Skin epidermis (tissue), 12 donors: ENCODE data around the gene ATP4B.

Source experiments
- H3K27ac ChIP-seq, 21 experiments: fragments of 200-600 bp; sonication (generic) in 11 of 21; one replicate each; pipeline ENCODE4 v1.5.0; 2020; ENCODE audit warnings: mild to moderate bottlenecking in 3 of 21, inconsistent platforms in 2 of 21, moderate library complexity in 2 of 21
- H3K4me3 ChIP-seq, 7 experiments: fragments of 200-600 bp; sonication (generic) in 2 of 7; one replicate each; pipeline ENCODE4 v1.5.0; 2020; ENCODE audit warnings: inconsistent platforms in 2 of 7, mild to moderate bottlenecking in 2 of 7, moderate library complexity in 1 of 7

Gene ATP4B

DNA sequence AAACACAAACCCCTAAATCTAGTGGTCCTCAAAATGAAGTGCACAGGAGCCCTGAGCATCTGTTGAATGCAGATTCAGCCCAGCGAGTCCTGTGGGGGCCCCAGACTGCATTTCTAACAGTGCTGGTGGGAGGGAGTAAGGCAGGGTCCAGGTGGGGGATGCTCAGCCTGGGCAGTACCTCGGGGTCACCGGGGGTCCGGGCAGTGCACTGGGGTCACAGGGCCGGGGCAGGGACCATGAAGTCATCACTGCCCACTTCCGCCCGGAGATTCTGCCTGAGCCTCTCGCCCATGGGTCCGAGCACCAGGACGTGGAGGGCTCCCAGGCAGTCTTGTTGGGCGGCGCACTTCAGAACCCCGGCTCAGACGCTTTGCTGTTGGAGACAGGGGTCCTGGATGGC is 838 bp upstream of the ATP4B start:
- Histone ChIP-seq H3K27ac (no peak overlapping the region), H3K4me3 (no peak overlapping the region)

DNA sequence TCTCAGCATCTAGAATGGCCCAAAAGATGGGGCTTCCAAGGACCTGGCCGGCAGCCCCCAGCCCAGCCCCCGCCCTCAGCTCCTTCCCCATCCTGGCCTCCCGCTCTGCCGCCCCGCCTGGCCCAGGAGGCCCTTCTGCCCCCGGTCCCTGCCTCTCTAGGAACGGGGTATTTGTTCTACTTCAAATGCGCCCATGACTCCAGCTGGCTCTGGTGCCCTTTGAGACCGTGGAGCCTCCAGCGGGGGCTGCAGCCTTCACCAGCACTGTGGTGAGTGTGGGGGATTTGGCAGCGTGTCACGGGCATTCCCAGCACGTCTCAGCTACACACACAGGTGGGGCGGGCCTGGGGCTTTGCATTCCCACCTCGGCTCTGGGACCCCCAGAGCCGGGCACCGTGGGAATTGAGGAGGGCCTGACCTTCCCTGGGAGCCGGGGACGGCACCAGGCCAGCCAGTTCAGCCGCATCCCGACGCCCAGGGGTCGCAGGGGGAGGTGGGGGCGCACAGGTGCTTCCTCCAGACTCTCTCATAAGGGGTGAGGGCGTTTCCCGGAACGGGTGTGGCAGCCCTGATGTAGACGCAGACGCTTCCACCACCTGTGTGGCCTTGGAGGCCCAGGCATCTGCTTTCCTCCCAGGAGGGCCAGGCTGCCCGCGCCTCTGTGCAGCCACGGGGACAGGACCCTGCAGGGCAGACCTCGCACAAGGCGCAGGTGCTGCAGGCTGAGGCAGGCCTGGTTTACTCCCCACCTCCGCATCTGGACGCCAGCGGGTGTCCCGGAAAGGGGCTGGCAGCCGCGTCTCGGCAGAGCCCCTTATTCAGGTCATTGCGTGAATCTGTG is 947 bp downstream of the ATP4B start:
- no peak overlapping the region for H3K4me3 ChIP-seq
- no peak overlapping the region for H3K27ac ChIP-seq

DNA sequence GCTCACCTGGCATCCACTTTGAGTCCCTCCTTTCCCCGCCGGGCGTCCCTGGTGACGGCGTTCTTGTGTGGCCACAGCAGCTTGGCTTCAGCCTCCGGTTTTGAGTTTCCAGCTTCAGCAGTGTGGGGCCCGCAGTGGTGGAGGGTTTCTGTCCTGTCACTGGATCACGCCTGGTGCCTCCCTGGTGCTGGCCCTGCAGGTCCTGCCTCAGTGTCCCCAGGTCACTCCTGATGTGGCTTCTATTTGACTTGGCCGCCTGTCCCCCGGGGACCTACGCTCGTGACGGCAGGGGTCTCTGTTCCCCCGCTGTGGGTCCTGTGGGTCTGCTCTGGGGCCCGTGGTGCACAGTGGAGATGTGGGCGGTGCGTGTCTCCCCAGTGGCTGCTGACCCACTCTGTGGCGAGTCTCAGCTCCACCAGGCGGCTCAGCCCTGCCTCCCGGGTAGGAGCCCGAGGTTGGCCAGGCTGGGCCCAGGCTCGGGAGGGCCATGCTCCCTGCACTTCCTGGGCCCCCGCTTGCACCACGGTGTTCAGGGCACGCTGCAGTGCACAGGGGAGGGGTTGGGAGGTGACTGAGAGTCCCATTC is 1.9 kb downstream of the ATP4B start:
- Histone ChIP-seq H3K4me3 (no peak overlapping the region), H3K27ac (no peak overlapping the region)

DNA sequence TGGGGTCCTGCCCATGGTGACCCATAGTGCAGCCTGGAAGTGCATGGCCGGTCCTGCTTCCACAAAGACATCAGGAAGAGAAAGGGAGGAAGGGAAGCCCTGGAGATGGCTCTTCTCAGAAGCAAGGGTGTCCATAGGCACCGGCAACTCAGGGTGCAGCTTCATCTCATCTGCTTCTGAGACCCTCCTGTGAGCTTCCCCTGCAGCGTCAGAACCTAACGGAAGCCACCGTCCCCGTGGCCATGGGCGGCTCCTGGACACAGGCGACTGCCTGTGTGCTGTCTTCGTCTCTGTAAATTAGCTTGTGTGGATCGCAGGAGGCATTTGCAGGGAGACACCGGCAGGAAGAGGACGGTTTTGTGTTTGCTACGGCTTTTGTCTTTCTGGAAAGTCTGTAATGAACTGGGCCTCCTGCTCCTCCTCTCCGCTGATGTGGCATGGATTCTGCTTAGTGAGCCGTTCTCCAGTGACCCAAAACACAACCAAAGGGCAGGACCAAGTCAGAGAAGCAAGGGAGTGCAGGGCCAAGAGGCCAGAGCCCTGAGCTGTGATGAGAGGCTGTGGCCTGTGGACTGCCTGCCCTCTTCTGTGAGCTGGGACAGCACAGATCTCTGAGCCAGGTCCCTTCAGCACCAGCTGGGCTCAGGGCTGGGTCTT is 2.5 kb downstream of the ATP4B start:
- H3K4me3 ChIP-seq: no peak overlapping the region

DNA sequence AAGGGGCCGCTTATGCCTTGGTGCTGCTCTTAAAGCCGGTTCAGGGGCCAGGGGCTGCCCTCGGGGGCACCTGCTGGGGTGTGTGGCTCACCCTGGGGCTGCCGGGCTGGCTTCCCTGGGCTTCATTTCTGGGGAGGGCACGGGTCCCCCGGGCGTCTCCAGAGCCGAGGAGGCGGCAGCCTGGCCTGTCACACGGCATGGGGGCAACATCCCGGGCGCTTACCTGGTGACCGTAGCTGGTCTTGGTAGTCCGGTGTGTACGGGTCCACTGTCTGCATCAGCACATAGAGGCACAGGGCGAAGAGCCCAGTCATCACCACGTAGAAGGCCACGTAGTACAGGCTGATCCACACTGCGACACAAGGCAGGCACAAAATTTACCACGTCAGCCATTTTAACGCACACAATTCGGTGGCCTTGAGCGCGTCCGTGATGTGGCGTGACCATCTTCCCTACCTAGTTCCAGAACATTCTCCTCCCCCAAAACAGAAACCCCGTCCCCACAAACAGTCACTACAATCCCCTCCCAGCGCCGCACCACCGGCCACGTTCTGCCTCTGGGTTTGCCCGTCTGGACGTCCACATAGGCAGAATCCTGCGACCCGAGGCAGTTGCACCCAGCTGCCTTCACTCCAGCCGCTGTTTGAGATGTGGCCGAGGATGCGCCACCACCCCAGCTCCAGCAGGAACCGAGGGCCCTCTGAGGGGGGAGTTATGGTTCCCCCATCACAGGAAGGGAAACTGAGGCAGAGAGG is 3.2 kb downstream of the ATP4B start:
- Histone ChIP-seq H3K4me3 (no peak overlapping the region), H3K27ac (no peak overlapping the region)

More for the DNA sequence above, 2.5 kb downstream of the ATP4B start:
- H3K27ac ChIP-seq: no peak overlapping the region

DNA sequence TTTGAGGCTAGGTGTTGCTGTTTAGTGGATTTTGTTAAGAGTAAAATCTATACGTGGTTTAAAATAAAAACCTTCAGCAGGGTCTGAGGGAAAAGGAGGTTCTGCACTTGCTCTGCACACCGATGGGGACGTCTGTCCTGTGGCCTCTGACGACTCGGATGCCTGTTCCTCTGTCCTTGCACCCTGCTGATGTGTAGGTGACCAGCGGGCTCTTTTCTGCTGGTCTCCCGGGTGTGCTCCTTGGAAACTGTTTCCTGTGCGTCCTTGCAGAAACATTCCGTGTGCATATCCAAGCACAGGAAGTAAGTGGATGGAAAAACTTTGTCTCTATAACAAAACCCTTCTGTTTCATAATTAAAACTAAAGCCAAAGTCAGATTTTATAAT is 3.8 kb downstream of the ATP4B start:
- no peak overlapping the region for H3K27ac ChIP-seq
- no peak overlapping the region for H3K4me3 ChIP-seq

DNA sequence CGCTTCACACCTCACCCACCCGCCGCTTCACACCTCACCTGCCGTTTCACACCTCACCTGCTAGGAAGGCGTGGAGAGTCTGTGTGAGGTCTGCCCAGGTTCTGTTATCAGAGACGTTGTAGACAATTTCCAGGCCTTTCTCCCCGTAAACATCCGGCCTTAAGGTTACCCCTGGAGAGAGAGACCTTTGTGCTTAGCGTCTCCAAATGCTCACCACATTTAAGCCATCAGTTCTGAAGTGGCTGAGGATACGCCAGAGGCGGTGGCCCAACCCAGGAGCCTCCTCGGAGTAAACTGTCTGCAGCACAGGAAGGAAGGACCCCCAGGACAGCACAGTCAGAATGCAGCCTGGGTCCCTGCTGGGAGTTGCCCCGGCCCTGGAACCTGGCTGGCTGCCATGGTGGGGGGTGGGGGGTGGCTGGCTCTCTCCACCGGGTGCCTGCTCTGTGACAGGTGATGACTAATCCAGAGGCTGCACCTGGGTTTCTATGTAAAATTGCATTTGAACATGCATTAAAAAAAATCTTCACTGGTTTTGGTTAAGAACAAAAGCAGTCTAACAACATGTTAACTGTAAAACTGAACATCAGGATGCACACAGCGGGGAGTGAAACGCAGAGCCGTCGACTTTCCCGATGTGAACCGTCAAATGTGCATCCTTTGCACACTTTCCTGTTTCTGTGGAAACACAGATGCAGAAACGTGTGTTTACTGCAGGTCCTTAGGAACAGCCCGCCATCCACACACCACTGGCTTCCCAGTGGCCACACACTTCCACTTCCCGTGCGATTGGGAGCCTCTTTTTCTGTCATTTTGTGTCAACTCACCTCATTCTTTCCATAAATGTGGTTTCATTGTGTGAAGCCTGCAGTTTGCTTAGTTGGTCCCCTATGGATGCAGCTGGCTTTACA is 4.5 kb downstream of the ATP4B start:
- Histone ChIP-seq H3K4me3 (no peak overlapping the region), H3K27ac (no peak overlapping the region)

DNA sequence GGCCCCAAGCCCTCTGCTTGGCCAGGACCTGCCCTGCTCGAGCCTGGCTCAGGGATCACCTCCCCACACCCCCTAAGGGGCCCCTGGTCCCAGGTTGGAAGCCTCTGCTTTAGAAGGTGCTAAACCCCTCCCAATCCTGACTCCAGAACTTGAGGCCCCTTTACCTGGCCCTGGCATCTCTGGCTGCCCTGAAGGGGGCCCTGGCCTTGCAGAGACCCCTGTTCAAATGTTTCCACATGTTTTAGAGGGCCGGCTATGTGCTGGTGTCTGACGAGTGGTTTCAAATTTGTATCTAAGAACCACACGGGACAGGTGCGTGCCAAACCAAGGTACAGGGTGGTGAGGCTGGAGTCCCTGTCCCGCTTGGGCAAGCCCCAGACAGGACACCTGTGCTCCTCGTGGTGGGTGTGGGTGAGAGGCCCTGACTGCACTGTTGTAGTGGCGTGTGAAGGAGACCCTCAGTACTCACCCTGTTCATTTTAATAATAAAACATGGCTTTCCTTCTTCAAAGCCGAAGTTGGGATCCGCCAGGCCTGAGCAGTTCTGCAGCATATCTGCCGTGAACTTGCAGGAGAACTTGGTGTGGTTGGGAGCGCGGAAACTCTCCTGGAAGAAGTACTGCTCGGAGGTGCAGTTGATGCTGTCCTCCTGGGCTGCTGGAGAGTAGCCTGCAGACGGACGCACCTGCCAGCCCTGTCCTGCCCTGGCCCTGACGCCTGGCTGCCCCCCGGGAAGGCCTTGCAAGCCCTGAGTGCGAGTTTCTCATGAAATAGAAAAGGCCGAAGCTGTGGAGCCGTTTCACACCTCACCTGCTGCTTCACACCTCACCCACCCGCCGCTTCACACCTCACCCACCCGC is 5.4 kb downstream of the ATP4B start:
- no peak overlapping the region for H3K27ac ChIP-seq
- no peak overlapping the region for H3K4me3 ChIP-seq

DNA sequence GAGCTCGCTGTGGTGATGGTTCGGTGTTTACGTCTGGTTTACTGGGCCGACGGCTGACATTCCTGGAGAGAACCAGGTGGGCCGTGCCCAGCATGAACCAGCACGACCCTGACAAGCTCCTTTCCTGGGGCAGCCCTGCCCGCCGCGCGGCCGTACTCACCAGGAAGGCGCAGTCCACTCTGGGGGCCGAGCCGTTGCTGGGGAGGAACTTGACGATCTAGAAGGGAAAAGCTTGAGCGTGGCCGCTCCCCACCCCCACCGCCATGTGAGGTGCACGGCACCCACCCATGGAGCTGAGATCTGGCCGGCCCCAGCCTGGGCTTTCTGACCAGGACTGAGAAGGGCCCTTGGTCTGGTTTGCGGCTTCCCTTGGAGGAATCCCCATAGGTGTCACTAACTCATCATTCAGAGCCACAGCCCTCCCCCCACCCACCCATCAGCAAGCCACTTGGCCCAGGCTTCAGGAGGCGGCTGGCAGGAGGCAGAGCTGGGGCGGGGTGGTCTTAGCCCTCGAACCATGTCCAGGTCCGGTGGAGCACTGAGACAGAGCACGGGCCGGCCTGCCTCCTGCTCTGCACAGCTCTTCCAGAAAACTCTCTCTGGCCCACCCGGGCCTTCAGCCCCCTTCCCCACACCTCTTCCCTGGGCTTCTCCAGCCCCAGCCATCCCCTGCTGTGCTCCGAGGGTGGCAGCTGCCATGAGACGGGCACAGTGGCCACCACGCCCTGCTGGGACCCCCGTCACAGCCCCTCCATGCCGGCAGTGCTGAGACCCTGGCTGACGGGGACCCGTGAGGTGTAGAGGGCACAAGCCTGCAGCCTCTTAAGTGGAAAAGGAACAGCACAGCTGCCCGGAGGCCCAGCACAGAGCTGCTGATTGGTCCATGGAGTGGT is 6.2 kb downstream of the ATP4B start:
- no peak overlapping the region for H3K27ac ChIP-seq
- no peak overlapping the region for H3K4me3 ChIP-seq

DNA sequence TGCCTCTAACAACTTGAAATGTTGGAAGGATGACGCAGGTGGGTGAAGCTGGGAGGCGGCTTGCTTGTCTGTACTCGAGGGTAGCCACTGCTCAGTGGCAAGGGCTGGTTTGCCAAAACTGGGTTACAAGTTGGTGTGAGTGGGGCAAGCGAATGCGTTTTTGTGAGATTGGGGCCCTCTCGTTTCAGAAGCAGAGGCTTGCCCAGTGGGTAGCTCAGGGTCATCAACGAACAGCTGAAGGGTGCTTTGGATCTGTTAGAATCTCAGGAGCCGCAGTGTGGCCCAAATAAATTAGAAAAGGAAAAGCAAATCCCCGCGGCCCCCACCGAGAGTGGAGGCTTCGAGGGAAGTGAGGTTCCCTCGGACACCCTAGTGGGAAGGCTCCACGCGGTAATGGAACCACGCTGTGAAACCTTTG is 7.3 kb downstream of the ATP4B start:
- Histone ChIP-seq H3K27ac (no peak overlapping the region), H3K4me3 (no peak overlapping the region)

DNA sequence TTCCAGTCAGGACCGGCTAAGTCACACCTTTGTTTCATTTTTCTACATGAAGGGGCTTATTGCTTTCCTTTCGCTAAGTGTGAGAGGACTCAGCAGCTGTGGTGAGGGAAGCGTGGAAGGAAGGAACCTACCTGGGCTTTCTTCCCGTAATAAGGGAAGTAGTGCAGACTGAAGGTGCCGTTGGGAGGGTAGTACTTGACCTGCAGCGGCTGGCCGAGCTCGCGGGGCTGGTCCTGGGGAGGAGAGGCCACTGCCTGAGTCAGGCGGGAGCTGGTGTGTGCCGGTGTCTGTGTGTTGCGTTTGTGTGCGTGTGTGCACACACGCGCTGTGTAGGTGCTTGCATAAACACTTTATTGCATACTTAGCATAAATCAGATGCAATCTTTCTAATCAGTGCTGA is 7.7 kb downstream of the ATP4B start:
- no peak overlapping the region for H3K4me3 ChIP-seq
- no peak overlapping the region for H3K27ac ChIP-seq

DNA sequence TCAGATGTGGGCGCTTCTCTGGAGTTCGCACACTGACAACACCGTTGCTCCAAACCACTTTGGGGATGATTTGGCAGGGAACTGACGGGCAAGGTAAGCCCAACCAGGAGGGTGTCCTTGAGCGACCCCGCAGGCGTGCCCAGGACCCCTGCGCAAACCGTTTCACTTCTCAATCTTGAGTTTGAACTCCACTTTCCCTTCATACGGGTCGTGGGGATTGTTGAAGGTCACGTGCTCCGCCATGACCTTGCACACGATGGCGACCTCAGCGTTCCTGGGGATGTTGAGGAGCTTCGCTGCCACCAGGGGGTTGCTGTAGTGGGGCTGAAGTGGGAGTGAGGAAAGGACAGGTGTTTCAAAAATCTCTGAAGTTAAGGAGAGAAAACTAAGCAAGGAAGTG is 8.8 kb downstream of the ATP4B start:
- Histone ChIP-seq H3K4me3 (no peak overlapping the region), H3K27ac (no peak overlapping the region)

DNA sequence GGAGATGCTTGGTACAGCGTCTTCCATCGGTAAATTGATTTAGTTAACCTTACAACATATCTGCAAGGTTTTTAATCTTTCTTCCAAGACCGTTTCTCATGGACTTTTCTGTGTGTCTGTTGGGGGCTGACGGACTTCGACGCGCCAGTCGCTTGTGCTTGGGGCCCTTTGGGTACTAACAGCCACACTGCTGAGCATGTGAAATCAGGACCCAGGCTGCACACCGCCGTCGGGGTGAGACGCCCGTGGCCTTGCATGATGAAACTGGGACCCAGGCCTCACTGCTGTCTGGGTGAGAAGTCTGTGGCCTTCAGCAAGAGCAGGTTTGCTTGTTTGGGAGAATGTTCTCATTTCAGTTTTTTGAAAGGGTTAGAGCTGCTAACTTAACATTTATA is 9.8 kb downstream of the ATP4B start:
- Histone ChIP-seq H3K27ac (peak overlapping the region in 1 of 21 experiments; percentile 13), H3K4me3 (no peak overlapping the region)

DNA sequence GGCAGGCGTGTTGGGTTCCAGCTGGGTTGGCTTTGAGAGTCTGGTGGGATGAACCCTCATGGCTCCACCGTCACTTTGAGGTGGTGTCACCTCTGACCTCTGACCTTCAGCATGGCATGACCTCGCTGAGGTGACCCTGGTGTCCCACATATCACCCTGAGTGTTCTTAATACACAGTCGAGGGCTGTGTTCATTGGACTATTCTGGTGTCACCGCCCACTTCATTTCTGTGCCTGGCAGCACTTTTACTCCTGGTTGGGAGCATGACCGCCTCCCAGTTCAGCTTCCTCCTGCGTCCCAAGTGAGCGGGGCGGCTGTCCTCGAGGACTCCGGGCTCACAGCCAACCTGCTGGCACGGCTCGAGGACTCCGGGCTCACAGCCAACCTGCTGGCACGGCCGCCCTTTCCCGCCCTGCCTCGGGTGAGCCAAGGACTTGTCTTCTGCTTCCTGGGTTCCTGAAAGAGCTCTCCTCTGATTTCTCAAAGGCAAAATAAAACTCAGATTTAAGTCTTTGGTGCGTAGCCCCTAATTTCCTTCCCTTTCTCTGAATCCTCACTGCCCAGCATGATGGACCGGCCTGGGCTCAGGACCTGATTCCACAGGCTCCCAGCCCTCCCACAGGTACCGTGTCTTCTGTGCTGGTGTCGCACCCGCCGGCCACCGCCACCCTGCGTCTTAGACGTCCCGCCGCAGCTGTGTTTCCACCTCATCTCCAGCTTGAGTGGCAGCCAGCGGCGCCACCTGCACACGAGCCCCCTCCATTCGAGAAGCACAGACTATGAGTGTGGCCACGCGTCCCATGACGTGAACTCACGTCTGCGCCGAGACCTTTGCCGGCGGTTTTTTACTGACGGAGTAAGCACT is 10.4 kb downstream of the ATP4B start:
- Histone ChIP-seq H3K27ac (peak overlapping the region in 4 of 21 experiments; percentile 6 to 20 (median 11)), H3K4me3 (no peak overlapping the region)

DNA sequence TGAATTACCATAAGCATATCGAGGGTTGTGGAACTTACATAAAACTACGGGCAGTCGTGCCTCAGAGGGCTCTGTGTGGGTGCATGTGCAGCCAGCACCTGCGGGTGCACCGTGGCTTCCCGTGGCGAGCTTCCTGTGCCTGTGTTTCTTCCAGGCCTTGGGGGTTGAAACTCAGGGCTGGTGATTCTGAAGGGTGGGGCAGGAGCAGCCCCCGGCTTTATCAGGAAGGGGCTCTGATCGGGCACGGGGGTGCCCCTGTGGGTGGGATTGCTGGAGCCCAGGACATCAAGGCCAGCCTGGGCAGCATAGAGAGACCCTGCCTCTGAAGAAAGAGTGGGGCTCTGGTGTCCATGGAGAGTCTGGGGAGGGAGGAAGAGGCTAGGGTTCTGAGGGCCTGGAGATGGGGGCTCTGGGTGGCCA is 11.1 kb downstream of the ATP4B start:
- Histone ChIP-seq H3K4me3 (no peak overlapping the region), H3K27ac (peak overlapping the region in 1 of 21 experiments; percentile 20)

DNA sequence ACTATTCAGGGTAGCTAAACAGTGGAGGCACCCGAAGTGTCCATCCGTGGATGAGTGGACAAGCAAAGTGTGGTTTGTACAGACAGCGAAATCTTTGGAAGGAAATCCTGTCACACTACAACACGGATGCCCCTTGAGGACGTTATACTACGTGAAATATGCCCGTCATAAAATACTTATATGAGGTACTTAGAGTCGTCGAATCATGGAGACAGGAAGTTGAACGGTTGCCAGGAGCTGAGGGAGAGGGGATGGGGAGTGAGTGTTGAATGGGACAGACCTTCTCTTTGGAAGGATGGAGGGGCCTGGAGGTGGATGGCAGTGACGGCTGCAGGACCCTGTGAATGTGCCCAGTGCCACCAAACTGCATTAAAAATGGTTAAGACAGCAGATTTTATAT is 11.6 kb downstream of the ATP4B start:
- no peak overlapping the region for H3K27ac ChIP-seq
- H3K4me3 ChIP-seq: no peak overlapping the region
